OCI-LY3 (cell line): Measurements from ENCODE around the gene RERE.

Experiments
- H2AFZ ChIP-seq: fragments of 200-600, 300-600 bp; shearing (Covaris generic); 2 replicates; pipeline ENCODE4 v1.6.0; 2014; ENCODE audit warnings: antibody characterized with exemption, low read depth, low read length
- H3K27ac ChIP-seq: fragments of 200-600, 300-600 bp; sonication (generic); 2 replicates; pipeline ENCODE4 v1.5.1; 2014; ENCODE audit warnings: mild to moderate bottlenecking, low read length, moderate library complexity, mixed read lengths
- H3K27me3 ChIP-seq: fragments of 200-600, 300-600 bp; sonication (generic); 2 replicates; pipeline ENCODE4 v1.6.1; 2014; ENCODE audit warnings: low read depth, low read length, mixed read lengths
- H3K36me3 ChIP-seq: fragments of 200-600, 300-600 bp; sonication (generic); replicated peaks from 2 replicates; pipeline ENCODE3; 2014; ENCODE audit warnings: low read depth, low read length, mixed read lengths
- H3K4me1 ChIP-seq: fragments of 300-600, 200-600 bp; sonication (generic); 2 replicates; pipeline ENCODE4 v1.6.1; 2014; ENCODE audit warnings: low read length, mixed read lengths
- H3K4me2 ChIP-seq: fragments of 200-600, 300-600 bp; sonication (generic); 2 replicates; pipeline ENCODE4 v1.6.1; 2014; ENCODE audit warnings: low read length, mixed read lengths
- H3K4me3 ChIP-seq: fragments of 300-600, 200-600 bp; sonication (generic); 2 replicates; pipeline ENCODE4 v1.5.1; 2014; ENCODE audit warnings: antibody characterized with exemption, mild to moderate bottlenecking, low read length, moderate library complexity
- H3K79me2 ChIP-seq: fragments of 300-600, 200-600 bp; shearing (Covaris generic); 2 replicates; pipeline ENCODE4 v1.6.1; 2014; ENCODE audit warnings: mild to moderate bottlenecking, low read length, mixed read lengths
- H3K9ac ChIP-seq: fragments of 300-600, 200-600 bp; shearing (Covaris generic); 2 replicates; pipeline ENCODE4 v1.6.0; 2014; ENCODE audit warnings: mild to moderate bottlenecking, low read length, moderate library complexity
- H3K9me3 ChIP-seq: fragments of 200-600, 300-600 bp; shearing (Covaris generic); 2 replicates; pipeline ENCODE4 v1.6.1; 2014; ENCODE audit warnings: low read length, mixed read lengths; ENCODE audit not compliant: insufficient read depth
- H4K20me1 ChIP-seq: fragments of 200-600, 300-600 bp; sonication (generic); 2 replicates; pipeline ENCODE4 v1.6.1; 2016; ENCODE audit warnings: low read length, mixed read lengths; ENCODE audit not compliant: insufficient read depth
- EZH2phosphoT487 ChIP-seq: fragments of 200-600 bp; shearing (Covaris generic); IDR thresholded peaks from 2 replicates; pipeline ENCODE4 v1.6.1; 2018; ENCODE audit warnings: antibody characterized with exemption, mixed run types, low read depth
- TF ChIP-seq, protein P1 (sequence below): fragments of 200-600, 300-600 bp; sonication (generic); IDR thresholded peaks from 2 replicates; pipeline ENCODE4 v1.5.1; 2014; ENCODE audit warnings: antibody characterized with exemption, low read length, low read depth

The RERE gene

GRCh38 chr1:8646996-8647395 lies 170.4 kb downstream of the RERE start:
- peaks cover 12% of the 10 kb centered on the region for H4K20me1 ChIP-seq
- H3K79me2 ChIP-seq: peaks cover 15% of the 10 kb centered on the region
- no peak overlapping the region for H3K9ac ChIP-seq
- no peak overlapping the region for H3K4me2 ChIP-seq
- H3K4me3 ChIP-seq: no peak overlapping the region
- H3K4me1 ChIP-seq: peaks cover 28% of the 10 kb centered on the region
- no peak overlapping the region for H2AFZ ChIP-seq
- H3K36me3 ChIP-seq: no peaks in the 10 kb centered on the region
- H3K27me3 ChIP-seq: no peaks in the 10 kb centered on the region
- no peaks in the 10 kb centered on the region for H3K9me3 ChIP-seq
- TF ChIP-seq, protein P1, sequence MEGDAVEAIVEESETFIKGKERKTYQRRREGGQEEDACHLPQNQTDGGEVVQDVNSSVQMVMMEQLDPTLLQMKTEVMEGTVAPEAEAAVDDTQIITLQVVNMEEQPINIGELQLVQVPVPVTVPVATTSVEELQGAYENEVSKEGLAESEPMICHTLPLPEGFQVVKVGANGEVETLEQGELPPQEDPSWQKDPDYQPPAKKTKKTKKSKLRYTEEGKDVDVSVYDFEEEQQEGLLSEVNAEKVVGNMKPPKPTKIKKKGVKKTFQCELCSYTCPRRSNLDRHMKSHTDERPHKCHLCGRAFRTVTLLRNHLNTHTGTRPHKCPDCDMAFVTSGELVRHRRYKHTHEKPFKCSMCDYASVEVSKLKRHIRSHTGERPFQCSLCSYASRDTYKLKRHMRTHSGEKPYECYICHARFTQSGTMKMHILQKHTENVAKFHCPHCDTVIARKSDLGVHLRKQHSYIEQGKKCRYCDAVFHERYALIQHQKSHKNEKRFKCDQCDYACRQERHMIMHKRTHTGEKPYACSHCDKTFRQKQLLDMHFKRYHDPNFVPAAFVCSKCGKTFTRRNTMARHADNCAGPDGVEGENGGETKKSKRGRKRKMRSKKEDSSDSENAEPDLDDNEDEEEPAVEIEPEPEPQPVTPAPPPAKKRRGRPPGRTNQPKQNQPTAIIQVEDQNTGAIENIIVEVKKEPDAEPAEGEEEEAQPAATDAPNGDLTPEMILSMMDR: no peak
- TF ChIP-seq EZH2phosphoT487: no peak
- H3K27ac ChIP-seq: no peak overlapping the region

DNA sequence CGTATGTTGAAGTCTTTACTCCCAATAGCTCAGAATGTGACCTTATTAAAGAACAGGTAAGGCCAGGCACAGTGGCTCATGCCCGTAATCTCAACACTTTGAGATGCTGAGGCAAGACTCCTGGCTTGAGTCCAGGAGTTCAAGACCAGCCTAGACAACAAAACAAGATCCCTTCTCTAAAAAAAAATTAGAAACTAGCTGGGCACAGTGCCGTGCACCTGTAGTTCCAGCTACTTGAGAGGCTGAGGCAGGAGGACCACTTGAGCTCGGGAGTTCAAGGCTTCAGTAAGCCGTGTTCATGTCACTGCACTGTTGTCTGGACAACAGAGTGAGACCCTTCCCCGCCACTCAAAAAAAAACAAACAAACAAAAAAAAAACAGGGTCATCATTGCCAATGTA lies 171.3 kb downstream of the RERE start:
- H4K20me1 ChIP-seq: 0 out of 2 replicates have a peak, but pooled peaks cover 6% of the 10 kb centered on the region
- H3K4me2 ChIP-seq: no peak overlapping the region
- H3K9ac ChIP-seq: no peak overlapping the region
- TF ChIP-seq EZH2phosphoT487: no peak
- TF ChIP-seq, protein P1: no peak
- no peaks in the 10 kb centered on the region for H3K27me3 ChIP-seq
- peaks cover 15% of the 10 kb centered on the region for H3K79me2 ChIP-seq
- no peak overlapping the region for H2AFZ ChIP-seq
- no peak overlapping the region for H3K27ac ChIP-seq
- H3K4me3 ChIP-seq: no peak overlapping the region
- no peaks in the 10 kb centered on the region for H3K9me3 ChIP-seq
- H3K4me1 ChIP-seq: peaks cover 28% of the 10 kb centered on the region
- no peaks in the 10 kb centered on the region for H3K36me3 ChIP-seq

- H3K9me3 ChIP-seq: no peaks in the 10 kb centered on the region
- no peak overlapping the region for H3K4me3 ChIP-seq
- H3K4me2 ChIP-seq: peak overlapping the region; percentile 44
- TF ChIP-seq EZH2phosphoT487: no peak
- TF ChIP-seq, protein P1: no peak
- 0 out of 2 replicates have a peak, but pooled peaks cover 6% of the 10 kb centered on the region for H4K20me1 ChIP-seq
- no peak overlapping the region for H3K27ac ChIP-seq
- no peaks in the 10 kb centered on the region for H3K36me3 ChIP-seq
- no peaks in the 10 kb centered on the region for H3K27me3 ChIP-seq
- H3K79me2 ChIP-seq: peaks cover 13% of the 10 kb centered on the region
- H2AFZ ChIP-seq: no peak overlapping the region
- no peak overlapping the region for H3K9ac ChIP-seq
- peaks cover 24% of the 10 kb centered on the region for H3K4me1 ChIP-seq
These were observed 173.6 kb downstream of the RERE start for GRCh38 chr1:8643542-8644536.

DNA sequence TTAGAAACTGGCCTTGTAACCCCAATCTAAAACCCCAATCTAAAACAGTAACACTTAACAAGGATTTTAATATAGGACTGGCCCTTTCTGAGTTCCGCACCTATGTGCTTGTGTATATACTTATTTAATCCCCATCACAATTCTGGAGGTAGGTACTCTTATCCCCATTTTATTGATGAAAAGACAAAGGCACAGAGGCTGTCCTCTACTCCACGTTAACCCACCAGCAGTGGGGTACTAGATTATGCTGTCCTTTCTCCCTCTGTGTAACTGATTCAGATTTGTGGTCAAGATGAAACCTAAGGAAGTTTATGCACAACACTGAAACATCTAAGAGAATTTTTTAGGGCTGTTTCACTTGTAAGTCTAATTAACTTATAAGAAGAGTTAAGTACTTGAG lies 175.3 kb downstream of the RERE start:
- H3K4me2 ChIP-seq: no peak overlapping the region
- peaks cover 9% of the 10 kb centered on the region; the same call in 1 of the 2 replicates for H3K79me2 ChIP-seq
- TF ChIP-seq EZH2phosphoT487: no peak
- TF ChIP-seq, protein P1: no peak
- H3K27ac ChIP-seq: no peak overlapping the region
- H3K9me3 ChIP-seq: no peaks in the 10 kb centered on the region
- H3K4me1 ChIP-seq: peaks cover 23% of the 10 kb centered on the region
- H3K36me3 ChIP-seq: no peaks in the 10 kb centered on the region
- H3K4me3 ChIP-seq: no peak overlapping the region
- H4K20me1 ChIP-seq: 0 out of 2 replicates have a peak, but pooled peaks cover 6% of the 10 kb centered on the region
- H3K27me3 ChIP-seq: no peaks in the 10 kb centered on the region
- no peak overlapping the region for H2AFZ ChIP-seq
- H3K9ac ChIP-seq: no peak overlapping the region
